IPS-18c (cell line): ENCODE data around the gene COL28A1.
"Not testable (repeated sequence)": the region's sequence is repeated elsewhere in the genome, so short reads cannot be mapped to it uniquely, and the experiment has no call there.

Experiments
- H3K4me3 ChIP-seq: 2 replicates; pipeline ENCODE4 v1.7.0; 2013; ENCODE audit warnings: low read depth, mild to moderate bottlenecking, low read length, moderate library complexity; ENCODE audit not compliant: insufficient read depth
- H3K9me3 ChIP-seq: one replicate; pipeline ENCODE4 v1.6.1; 2013; ENCODE audit warnings: mild to moderate bottlenecking, low read length, moderate library complexity; ENCODE audit not compliant: control insufficient read depth, insufficient read depth

COL28A1 gene

DNA sequence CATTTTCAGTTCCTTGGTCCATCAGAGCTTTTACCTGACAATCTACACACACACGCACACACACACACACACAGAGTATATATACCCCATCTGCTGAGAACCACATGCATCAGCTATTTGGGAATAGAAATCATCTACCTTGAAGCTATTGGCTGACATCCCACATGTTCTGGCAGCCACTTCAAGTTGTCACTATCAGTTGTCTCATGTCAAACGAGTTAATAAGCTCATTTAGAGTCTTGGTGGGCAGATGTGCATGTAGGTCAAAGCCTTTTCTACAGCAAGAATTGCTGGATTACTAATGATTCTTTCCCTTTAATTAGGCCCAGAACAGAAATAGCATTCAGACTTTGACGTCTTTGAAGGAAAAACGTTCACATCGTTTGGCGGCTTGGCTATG lies 36.8 kb downstream of the COL28A1 start:
- H3K9me3 ChIP-seq: no peaks in the 10 kb centered on the region
- H3K4me3 ChIP-seq: no peak overlapping the region

- H3K4me3 ChIP-seq: no peak overlapping the region
- H3K9me3 ChIP-seq: no peaks in the 10 kb centered on the region
Measured at GRCh38 chr7:7496311-7496710, 39.4 kb downstream of the COL28A1 start.

- H3K9me3 ChIP-seq: no peaks in the 10 kb centered on the region
- no peak overlapping the region for H3K4me3 ChIP-seq
Measured at GRCh38 chr7:7495171-7495570, 40.5 kb downstream of the COL28A1 start.

GRCh38 chr7:7491044-7491443 lies 44.6 kb downstream of the COL28A1 start:
- H3K9me3 ChIP-seq: no peaks in the 10 kb centered on the region

DNA sequence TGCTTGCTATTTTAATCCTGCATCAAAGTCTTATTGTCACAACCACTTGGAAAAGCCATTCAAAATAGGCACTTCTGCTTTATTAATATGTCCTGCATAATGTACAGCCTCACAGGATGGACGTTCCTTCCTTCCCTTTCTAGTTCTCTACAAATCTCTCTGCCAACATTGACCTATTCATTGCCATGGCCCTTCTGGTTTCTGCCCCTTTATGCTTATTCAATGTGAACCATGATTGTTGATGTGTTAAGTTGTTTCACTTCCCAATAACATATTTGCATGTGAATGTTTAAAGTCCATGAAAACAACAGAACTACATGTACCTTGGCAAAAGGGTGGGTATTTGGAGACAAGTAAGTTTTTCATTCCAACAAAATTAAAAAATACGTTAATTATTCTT lies 45.7 kb downstream of the COL28A1 start:
- Histone ChIP-seq H3K4me3 (no peak overlapping the region), H3K9me3 (no peaks in the 10 kb centered on the region)

More at GRCh38 chr7:7491044-7491443, 44.6 kb downstream of the COL28A1 start:
- H3K4me3 ChIP-seq: no peak overlapping the region

- Histone ChIP-seq H3K4me3 (no peak overlapping the region), H3K9me3 (no peaks in the 10 kb centered on the region)
Measured at GRCh38 chr7:7489546-7489945, 46.1 kb downstream of the COL28A1 start.

GRCh38 chr7:7486362-7486761 lies 49.3 kb downstream of the COL28A1 start:
- no peak overlapping the region for H3K4me3 ChIP-seq
- H3K9me3 ChIP-seq: no peaks in the 10 kb centered on the region

GRCh38 chr7:7484072-7484471 lies 51.6 kb downstream of the COL28A1 start:
- no peaks in the 10 kb centered on the region for H3K9me3 ChIP-seq
- no peak overlapping the region for H3K4me3 ChIP-seq

DNA sequence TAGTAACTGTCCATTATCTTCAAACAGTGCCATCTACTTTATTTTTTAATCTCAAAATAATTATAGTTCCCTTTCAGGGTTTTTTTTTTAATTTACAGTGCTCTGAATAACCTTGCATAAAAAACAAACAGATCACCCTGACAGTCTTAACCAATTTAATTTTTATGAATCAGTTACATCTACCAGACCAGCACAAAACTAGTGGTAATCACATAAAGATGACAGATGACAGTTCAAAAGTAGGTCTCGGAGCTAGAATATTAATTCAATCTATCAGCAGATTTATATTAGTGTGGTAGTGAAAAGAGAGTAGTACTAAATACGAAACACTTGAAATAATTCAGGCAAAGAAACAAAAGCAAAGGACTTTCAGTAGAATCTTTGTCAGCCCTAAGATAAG lies 53.9 kb downstream of the COL28A1 start:
- no peak overlapping the region for H3K4me3 ChIP-seq
- H3K9me3 ChIP-seq: no peaks in the 10 kb centered on the region

DNA sequence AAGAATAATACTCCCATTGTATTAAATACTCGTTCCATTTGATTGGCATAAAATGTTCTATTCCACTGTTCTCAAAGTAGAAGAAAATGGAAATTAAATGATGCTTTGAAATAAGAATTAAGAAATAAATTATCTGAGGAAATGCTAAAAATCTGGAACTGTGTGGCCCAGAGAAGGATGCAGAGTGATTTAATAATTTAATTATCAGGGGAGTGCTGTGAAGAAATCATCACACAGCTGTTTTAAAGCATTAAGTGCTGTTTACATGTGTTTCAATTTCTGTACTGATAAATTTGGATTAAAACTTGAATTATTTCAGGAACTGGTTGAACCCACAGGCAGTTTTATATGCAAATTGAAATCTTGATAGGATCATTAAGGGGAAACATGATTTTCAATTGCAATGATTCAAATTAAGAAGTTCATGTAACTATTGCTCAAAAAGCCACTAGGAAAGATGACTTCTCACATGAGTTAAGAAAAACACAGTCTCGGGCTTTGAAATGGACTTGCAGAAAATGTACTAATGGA lies 56.3 kb downstream of the COL28A1 start:
- no peak overlapping the region for H3K4me3 ChIP-seq
- no peaks in the 10 kb centered on the region for H3K9me3 ChIP-seq

DNA sequence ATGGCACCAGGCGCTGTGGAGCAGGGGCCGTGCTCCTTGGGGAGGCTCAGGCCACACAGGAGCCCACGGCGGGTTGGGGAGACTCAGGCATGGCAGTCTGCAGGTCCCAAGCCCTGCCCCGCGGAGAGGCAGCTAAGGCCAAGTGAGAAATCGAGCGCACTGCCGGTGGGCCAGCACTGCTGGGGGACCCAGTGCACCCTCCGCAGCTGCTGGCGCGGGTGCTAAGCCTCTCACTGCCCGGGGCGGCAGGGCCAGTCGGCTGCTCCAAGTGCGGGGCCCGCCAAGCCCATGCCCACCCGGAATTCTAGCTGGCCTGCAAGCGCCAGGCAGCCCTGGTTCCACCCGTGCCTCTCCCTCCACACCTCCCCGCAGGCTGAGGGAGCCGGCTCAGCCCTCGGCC lies 57.1 kb downstream of the COL28A1 start:
- no peak overlapping the region for H3K4me3 ChIP-seq
- no peaks in the 10 kb centered on the region for H3K9me3 ChIP-seq

DNA sequence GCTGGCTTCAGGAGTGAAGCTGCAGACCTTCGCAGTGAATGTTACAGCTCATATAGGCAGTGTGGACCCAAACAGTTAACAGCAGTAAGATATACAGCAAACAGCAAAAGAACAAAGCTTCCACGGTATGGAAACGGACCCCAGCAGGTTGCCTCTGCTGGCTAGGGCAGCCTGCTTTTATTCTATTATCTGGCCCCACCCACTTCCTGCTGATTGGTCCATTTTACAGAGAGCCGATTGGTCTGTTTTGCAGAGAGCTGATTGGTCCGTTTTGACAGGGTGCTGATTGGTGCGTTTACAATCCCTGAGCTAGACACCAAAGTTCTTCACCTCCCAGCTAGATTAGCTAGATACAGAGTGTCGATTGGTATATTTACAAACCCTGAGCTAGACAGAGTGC lies 58.0 kb downstream of the COL28A1 start:
- not testable (repeated sequence) for H3K4me3 ChIP-seq, H3K9me3 ChIP-seq

- Histone ChIP-seq H3K4me3 (no peak overlapping the region), H3K9me3 (no peaks in the 10 kb centered on the region)
Measured at GRCh38 chr7:7476381-7476780, 59.3 kb downstream of the COL28A1 start.

GRCh38 chr7:7475601-7476000 lies 60.1 kb downstream of the COL28A1 start:
- no peak overlapping the region for H3K4me3 ChIP-seq
- no peaks in the 10 kb centered on the region for H3K9me3 ChIP-seq

DNA sequence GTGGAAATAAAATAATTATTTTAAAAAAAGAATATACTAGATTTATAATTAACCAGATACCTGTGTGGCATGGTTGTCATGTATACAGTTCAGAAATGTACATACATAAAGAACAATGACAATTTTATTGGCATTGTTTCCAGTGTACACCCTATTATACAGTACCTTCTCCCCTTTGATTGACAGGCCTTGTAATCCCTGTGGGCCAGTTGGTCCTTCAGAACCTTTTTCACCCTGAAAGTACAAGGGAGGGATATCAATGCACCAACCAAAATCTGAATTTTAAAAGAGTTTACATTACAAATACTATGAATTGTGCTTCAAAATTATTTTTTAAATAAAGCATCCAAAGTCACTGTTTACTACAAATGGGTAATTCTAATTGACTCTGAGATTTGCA lies 61.2 kb downstream of the COL28A1 start:
- no peaks in the 10 kb centered on the region for H3K9me3 ChIP-seq
- no peak overlapping the region for H3K4me3 ChIP-seq

GRCh38 chr7:7464991-7465765 lies 70.5 kb downstream of the COL28A1 start:
- not testable (repeated sequence) for H3K9me3 ChIP-seq, H3K4me3 ChIP-seq

GRCh38 chr7:7454000-7454399 lies 81.7 kb downstream of the COL28A1 start:
- H3K9me3 ChIP-seq: no peaks in the 10 kb centered on the region
- no peak overlapping the region for H3K4me3 ChIP-seq

- Histone ChIP-seq H3K4me3 (no peak overlapping the region), H3K9me3 (no peaks in the 10 kb centered on the region)
Measured at GRCh38 chr7:7452652-7453051, 83.0 kb downstream of the COL28A1 start.

DNA sequence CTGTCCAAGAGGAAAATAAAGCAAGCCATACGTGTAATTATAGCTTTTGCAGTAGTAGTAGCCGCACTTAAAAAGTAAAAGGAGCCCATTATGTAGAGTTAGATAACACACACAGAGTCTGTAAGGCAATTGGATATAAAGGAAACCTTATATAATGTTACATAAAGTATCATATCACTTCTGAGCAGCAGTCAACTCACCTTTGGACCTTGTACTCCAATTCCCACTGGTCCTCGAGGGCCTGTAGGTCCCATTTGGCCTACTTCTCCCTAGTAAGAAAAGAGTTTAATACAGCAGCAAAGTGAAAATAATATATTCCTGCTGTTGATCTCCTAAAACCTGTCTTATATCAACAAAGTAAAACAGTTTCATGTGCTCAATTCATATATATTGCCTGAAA lies 83.6 kb downstream of the COL28A1 start:
- no peak overlapping the region for H3K4me3 ChIP-seq

More for the DNA sequence above, 83.6 kb downstream of the COL28A1 start:
- H3K9me3 ChIP-seq: no peaks in the 10 kb centered on the region
